Osteocyte (in vitro differentiated cells): ENCODE measurements around the gene LPAR6. TPM values are rescaled to one million over a fixed set of nuclear protein-coding genes. Genes with fewer than 3 reads are reported as not detected.
"Not testable (repeated sequence)": the region's sequence is repeated elsewhere in the genome, so short reads cannot be mapped to it uniquely, and the experiment has no call there.

Experiments used
- DNase-seq: peaks from one replicate; pipeline ENCODE4 v3.0.0; 2021; ENCODE audit warnings: mixed read lengths; ENCODE audit not compliant: unreplicated experiment; ENCODE audit errors: extremely low spot score
- H3K27ac Mint-ChIP-seq: one replicate; pipeline ENCODE4 v1.8.0; 2021; ENCODE audit warnings: mild to moderate bottlenecking, mixed read lengths; ENCODE audit not compliant: unreplicated experiment
- H3K27me3 Mint-ChIP-seq: one replicate; pipeline ENCODE4 v1.8.0; 2021; ENCODE audit warnings: mixed read lengths; ENCODE audit not compliant: unreplicated experiment
- H3K36me3 Mint-ChIP-seq: one replicate; pipeline ENCODE4 v1.8.0; 2021; ENCODE audit warnings: mixed read lengths; ENCODE audit not compliant: unreplicated experiment
- H3K4me1 Mint-ChIP-seq: one replicate; pipeline ENCODE4 v1.8.0; 2021; ENCODE audit warnings: mixed read lengths; ENCODE audit not compliant: unreplicated experiment
- H3K4me3 Mint-ChIP-seq: one replicate; pipeline ENCODE4 v1.8.0; 2021; ENCODE audit warnings: mild to moderate bottlenecking, moderate library complexity, mixed read lengths; ENCODE audit not compliant: unreplicated experiment
- H3K9me3 Mint-ChIP-seq: one replicate; pipeline ENCODE4 v1.8.0; 2021; ENCODE audit warnings: mixed read lengths; ENCODE audit not compliant: unreplicated experiment
- long read RNA-seq: library from polyadenylated mRNA; unstranded; transcript quantifications from one replicate; pipeline ENCODE4 v2.0.0, GENCODE V29; 2021
- total RNA-seq: library from RNA; stranded (reverse); gene quantifications from 2 replicates; pipeline ENCODE4 v1.2.1, GENCODE V29; 2021
- TF ChIP-seq, protein P1 (sequence below): fragments of 200-600 bp; sonication (generic); IDR thresholded peaks from 2 replicates; pipeline ENCODE4 v1.5.0; 2021; ENCODE audit warnings: antibody characterized with exemption, mild to moderate bottlenecking, moderate library complexity

The LPAR6 gene, protein sequence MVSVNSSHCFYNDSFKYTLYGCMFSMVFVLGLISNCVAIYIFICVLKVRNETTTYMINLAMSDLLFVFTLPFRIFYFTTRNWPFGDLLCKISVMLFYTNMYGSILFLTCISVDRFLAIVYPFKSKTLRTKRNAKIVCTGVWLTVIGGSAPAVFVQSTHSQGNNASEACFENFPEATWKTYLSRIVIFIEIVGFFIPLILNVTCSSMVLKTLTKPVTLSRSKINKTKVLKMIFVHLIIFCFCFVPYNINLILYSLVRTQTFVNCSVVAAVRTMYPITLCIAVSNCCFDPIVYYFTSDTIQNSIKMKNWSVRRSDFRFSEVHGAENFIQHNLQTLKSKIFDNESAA
- total RNA-seq = 10.1 and 13.0 TPM in 2 replicates
- long read RNA-seq, partial matches to known transcripts = 0 of 96 reads
- long read RNA-seq, other reads (novel, unspliced or antisense) = 95 of 96 reads

DNA sequence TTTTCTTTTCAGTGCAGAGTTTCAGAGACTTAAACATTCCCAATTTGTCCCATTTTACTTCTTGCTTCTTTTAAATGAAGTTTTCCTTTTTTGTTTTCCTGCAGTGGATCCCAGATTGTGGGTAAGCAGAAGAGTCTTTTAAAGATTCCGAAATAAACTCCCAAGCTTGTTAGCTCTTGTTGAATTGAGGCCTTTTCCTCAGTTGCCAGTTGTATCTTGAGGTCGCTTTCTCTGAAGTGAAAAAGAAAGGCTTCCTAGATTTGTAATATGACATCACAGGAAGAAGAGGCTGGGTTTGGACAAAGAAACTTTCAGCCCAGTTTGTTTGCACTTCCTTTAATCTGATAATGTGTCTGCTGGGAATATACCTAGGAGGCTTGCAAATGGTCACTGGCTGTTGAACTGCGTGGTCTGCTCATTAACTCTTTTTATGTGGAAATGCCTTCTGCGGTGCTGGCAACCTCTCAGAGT lies at the start of gene LPAR6:
Gene LPAR6, minus strand, starts transcription at position 233 of the 471 bp plus-strand sequence. CDS start 690 bp downstream, outside the sequence.
- TF ChIP-seq, protein P1, sequence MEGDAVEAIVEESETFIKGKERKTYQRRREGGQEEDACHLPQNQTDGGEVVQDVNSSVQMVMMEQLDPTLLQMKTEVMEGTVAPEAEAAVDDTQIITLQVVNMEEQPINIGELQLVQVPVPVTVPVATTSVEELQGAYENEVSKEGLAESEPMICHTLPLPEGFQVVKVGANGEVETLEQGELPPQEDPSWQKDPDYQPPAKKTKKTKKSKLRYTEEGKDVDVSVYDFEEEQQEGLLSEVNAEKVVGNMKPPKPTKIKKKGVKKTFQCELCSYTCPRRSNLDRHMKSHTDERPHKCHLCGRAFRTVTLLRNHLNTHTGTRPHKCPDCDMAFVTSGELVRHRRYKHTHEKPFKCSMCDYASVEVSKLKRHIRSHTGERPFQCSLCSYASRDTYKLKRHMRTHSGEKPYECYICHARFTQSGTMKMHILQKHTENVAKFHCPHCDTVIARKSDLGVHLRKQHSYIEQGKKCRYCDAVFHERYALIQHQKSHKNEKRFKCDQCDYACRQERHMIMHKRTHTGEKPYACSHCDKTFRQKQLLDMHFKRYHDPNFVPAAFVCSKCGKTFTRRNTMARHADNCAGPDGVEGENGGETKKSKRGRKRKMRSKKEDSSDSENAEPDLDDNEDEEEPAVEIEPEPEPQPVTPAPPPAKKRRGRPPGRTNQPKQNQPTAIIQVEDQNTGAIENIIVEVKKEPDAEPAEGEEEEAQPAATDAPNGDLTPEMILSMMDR = no peak
- H3K4me3 Mint-ChIP-seq = peak within 1 kb of the TSS; percentile 88
- H3K36me3 Mint-ChIP-seq = peaks cover 36% of the 10 kb centered on the region
- peak within 1 kb of the TSS; percentile 99 for H3K27ac Mint-ChIP-seq
- H3K4me1 Mint-ChIP-seq = peaks cover 41% of the 10 kb centered on the region
- H3K9me3 Mint-ChIP-seq = peaks cover 5% of the 10 kb centered on the region
- DNase-seq = no peak
- H3K27me3 Mint-ChIP-seq = no peaks in the 10 kb centered on the region

DNA sequence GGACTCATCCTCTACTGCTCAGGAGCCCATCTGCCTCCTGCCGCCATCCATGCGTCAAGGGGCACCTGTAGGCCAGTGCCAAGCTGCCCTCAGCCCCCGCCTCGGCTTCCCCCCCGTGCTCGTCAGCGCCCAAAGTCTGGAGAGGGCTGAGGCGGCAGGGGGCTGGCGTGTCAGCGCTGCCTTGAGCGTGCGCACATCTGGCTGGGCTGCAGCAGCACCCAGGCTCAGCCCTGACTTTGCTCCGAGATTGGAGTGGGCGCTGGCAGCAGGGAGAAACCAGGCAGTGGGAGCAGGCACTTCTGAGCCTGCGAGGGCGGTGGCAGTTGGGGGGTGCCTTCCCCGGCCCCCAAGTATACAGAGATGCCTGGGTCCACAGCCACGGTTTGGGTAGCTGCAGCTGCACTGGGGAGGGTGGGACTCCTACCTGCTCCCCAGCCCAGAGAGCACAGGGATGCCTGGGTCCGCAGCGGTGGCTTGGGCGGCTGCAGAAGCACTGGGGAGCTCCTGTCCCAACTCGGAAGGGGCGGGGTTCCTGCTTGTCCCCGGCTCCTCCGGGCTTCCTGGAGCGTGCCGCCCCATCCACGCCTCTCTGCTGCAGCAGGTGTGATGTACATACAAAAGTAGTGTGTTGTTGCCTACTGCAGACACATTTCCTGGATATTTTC lies 44.8 kb upstream of the LPAR6 start:
- Mint-ChIP-seq H3K27me3 (no peaks in the 10 kb centered on the region), H3K4me1 (no peaks in the 10 kb centered on the region), H3K36me3 (peaks cover 53% of the 10 kb centered on the region), H3K9me3 (no peaks in the 10 kb centered on the region), H3K27ac (no peak overlapping the region), H3K4me3 (no peak overlapping the region)
- DNase-seq = no peak
- TF ChIP-seq, protein P1 = no peak

DNA sequence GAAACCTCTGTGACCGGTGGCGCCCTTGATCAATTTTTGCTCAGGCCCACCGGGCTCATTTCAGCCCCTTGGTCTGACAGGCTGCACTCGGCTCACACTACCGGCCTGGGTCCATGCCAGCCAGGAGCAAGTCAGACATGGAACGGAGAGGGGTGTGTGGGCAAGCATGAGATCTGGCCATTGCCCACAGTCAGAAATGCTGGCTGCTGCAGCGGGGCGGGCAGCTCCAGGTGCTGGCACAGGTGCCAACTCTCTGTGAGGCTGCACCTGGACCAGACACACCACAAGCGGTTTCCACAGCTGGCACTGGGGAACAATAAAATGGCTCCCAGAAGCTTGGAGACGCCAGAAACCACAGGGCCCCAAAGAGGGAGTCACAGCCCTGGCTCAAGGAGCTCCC lies 43.6 kb upstream of the LPAR6 start:
- Mint-ChIP-seq H3K27ac (no peak overlapping the region), H3K4me1 (no peaks in the 10 kb centered on the region), H3K36me3 (peaks cover 55% of the 10 kb centered on the region), H3K4me3 (no peak overlapping the region), H3K9me3 (peaks cover 6% of the 10 kb centered on the region), H3K27me3 (no peaks in the 10 kb centered on the region)
- no peak for DNase-seq
- TF ChIP-seq, protein P1 = no peak

DNA sequence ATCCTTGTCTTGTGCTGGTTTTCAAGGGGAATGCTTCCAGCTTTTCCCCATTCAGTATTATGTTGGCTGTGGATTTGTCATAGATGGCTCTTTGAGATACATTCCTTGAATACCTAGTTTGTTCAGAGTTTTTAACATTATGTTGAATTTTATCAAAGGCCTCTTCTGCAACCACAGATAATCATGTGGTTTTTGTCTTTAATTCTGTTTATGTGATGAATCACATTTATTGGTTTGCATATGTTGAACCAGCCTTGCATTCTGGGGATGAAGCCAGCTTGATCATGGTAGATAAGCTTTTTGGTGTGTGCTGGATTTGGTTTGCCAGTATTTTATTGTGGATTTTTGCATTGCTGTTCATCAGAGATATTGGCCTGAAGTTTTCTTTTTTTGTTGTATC lies 38.3 kb upstream of the LPAR6 start:
- not testable (repeated sequence) for H3K27me3 Mint-ChIP-seq, H3K4me3 Mint-ChIP-seq, DNase-seq, H3K27ac Mint-ChIP-seq
- Mint-ChIP-seq H3K4me1 (peaks cover 19% of the 10 kb centered on the region), H3K9me3 (peaks cover 19% of the 10 kb centered on the region), H3K36me3 (peaks cover 33% of the 10 kb centered on the region)

DNA sequence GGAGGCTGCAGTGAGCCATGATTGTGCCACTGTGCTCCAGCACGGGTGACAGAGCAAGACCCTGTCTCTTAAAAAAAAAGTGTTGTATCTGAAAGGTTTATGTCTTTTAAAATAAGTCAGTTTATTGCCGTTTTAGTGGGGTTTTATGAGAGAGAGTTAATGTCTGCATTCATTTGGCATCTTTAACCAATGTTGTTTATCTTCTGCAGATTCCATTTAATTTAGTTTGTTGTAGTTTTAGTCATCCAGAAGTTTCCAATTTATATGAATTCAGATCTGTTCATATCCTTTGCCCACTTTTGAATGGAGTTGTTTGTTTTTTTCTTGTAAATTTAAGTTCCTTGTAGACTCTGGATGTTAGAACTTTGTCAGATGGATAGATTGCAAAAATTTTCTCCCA lies 36.7 kb upstream of the LPAR6 start:
- Mint-ChIP-seq H3K36me3 (peaks cover 26% of the 10 kb centered on the region), H3K9me3 (peaks cover 19% of the 10 kb centered on the region), H3K27me3 (no peaks in the 10 kb centered on the region), H3K4me1 (peaks cover 19% of the 10 kb centered on the region), H3K4me3 (peak overlapping the region; percentile 17), H3K27ac (peak overlapping the region; percentile 63)
- DNase-seq = no peak
- TF ChIP-seq, protein P1 = no peak
